WTC11 (cell line): ENCODE data around the gene SLCO4A1. TPM values are rescaled to one million over a fixed set of nuclear protein-coding genes. Genes with fewer than 3 reads are reported as not detected.

Source experiments
- ATAC-seq: fragments of 200-7000 bp; cut with Tn5 transposase; 2 replicates; pipeline ENCODE4 v1.10.0; 2021; ENCODE audit warnings: mild to moderate bottlenecking, moderate library complexity
- CTCF ChIA-PET: fragments of 300-600 bp; sonication (Branson Sonifier 250); formaldehyde crosslinking; loops from one replicate; lab custom pipeline; 2021; ENCODE audit warnings: antibody characterized with exemption; lab: Charles Lee
- POLR2A ChIA-PET: fragments of 350-600 bp; sonication (Branson Sonifier 250); formaldehyde crosslinking; loops from one replicate; lab custom pipeline; 2021; ENCODE audit warnings: antibody characterized with exemption; lab: Charles Lee
- DNase-seq: peaks from one replicate; pipeline ENCODE4 v3.0.0; 2021; ENCODE audit warnings: low spot score
- H3K27ac Mint-ChIP-seq: 2 replicates; pipeline ENCODE4 v1.8.0; 2021; ENCODE audit warnings: mixed read lengths
- H3K27me3 Mint-ChIP-seq: 2 replicates; pipeline ENCODE4 v1.8.0; 2021; ENCODE audit warnings: low read depth, mild to moderate bottlenecking, moderate library complexity, mixed read lengths
- H3K36me3 Mint-ChIP-seq: 2 replicates; pipeline ENCODE4 v1.8.0; 2021; ENCODE audit warnings: mixed read lengths
- H3K4me1 Mint-ChIP-seq: 2 replicates; pipeline ENCODE4 v1.8.0; 2022; ENCODE audit warnings: mixed read lengths
- H3K4me3 Mint-ChIP-seq: 2 replicates; pipeline ENCODE4 v1.8.0; 2021; ENCODE audit warnings: mild to moderate bottlenecking, moderate library complexity, mixed read lengths
- H3K9me3 Mint-ChIP-seq: 2 replicates; pipeline ENCODE4 v1.8.0; 2021; ENCODE audit warnings: mixed read lengths
- ELF4 ChIP-seq: sonication (generic); formaldehyde crosslinking; IDR thresholded peaks from 2 replicates; pipeline ENCODE4 v1.8.1; 2022; ENCODE audit warnings: low read depth, mild to moderate bottlenecking, moderate library complexity, missing genetic modification reagents
- MXD4 ChIP-seq: fragments of 250-450 bp; sonication (Bioruptor Pico); IDR thresholded peaks from 2 replicates; pipeline ENCODE4 v1.8.0; 2021; ENCODE audit warnings: mild to moderate bottlenecking, moderate library complexity, borderline replicate concordance
- MYBL2 ChIP-seq: sonication (generic); formaldehyde crosslinking; IDR thresholded peaks from 2 replicates; pipeline ENCODE4 v1.8.1; 2023; ENCODE audit warnings: mild to moderate bottlenecking, moderate library complexity, missing genetic modification reagents
- NR1H2 ChIP-seq: sonication (generic); formaldehyde crosslinking; IDR thresholded peaks from 2 replicates; pipeline ENCODE4 v1.9.0; 2021; ENCODE audit warnings: mild to moderate bottlenecking, moderate library complexity, missing genetic modification reagents
- NR3C1 ChIP-seq: sonication (generic); formaldehyde crosslinking; conservative IDR thresholded peaks from 2 replicates; pipeline ENCODE4 v1.8.1; 2023; ENCODE audit warnings: low read depth, mild to moderate bottlenecking, missing genetic modification reagents
- OVOL2 ChIP-seq: fragments of 250-450 bp; sonication (Bioruptor Pico); IDR thresholded peaks from 2 replicates; pipeline ENCODE4 v1.9.0; 2021; ENCODE audit warnings: mild to moderate bottlenecking, borderline replicate concordance
- RORB ChIP-seq: fragments of 250-450 bp; sonication (Bioruptor Pico); IDR thresholded peaks from 2 replicates; pipeline ENCODE4 v1.9.0; 2021; ENCODE audit warnings: mild to moderate bottlenecking
- TCF7 ChIP-seq: sonication (generic); formaldehyde crosslinking; IDR thresholded peaks from 2 replicates; pipeline ENCODE4 v1.8.0; 2022; ENCODE audit warnings: mild to moderate bottlenecking, low read depth, missing genetic modification reagents, moderate library complexity
- ZNF317 ChIP-seq: sonication (generic); formaldehyde crosslinking; IDR thresholded peaks from 2 replicates; pipeline ENCODE4 v1.8.1; 2023; ENCODE audit warnings: low read depth, mild to moderate bottlenecking, moderate library complexity, missing genetic modification reagents, borderline replicate concordance
- ZNF671 ChIP-seq: fragments of 250-450 bp; sonication (Bioruptor Pico); IDR thresholded peaks from 2 replicates; pipeline ENCODE4 v1.8.0; 2021; ENCODE audit warnings: mild to moderate bottlenecking
- total RNA-seq: library from RNA; stranded (reverse); gene quantifications from 3 replicates; pipeline ENCODE4 v1.2.3, GENCODE V29; 2021
- TF ChIP-seq, protein P1 (sequence below): sonication (generic); formaldehyde crosslinking; conservative IDR thresholded peaks from 2 replicates; pipeline ENCODE4 v1.8.1; 2022; ENCODE audit warnings: mild to moderate bottlenecking, missing genetic modification reagents
- TF ChIP-seq, protein P2 (sequence below): sonication (generic); formaldehyde crosslinking; IDR thresholded peaks from 2 replicates; pipeline ENCODE4 v1.8.0; 2022; ENCODE audit warnings: mild to moderate bottlenecking, missing genetic modification reagents
- TF ChIP-seq, protein P3 (sequence below): sonication (generic); formaldehyde crosslinking; IDR thresholded peaks from 2 replicates; pipeline ENCODE4 v1.8.1; 2022; ENCODE audit warnings: low read depth, missing genetic modification reagents, borderline replicate concordance
- TF ChIP-seq, protein P4 (sequence below): sonication (generic); formaldehyde crosslinking; IDR thresholded peaks from 2 replicates; pipeline ENCODE4 v1.8.0; 2023; ENCODE audit warnings: missing genetic modification reagents, mild to moderate bottlenecking, borderline replicate concordance
- TF ChIP-seq, protein P5 (sequence below): sonication (generic); formaldehyde crosslinking; conservative IDR thresholded peaks from 2 replicates; pipeline ENCODE4 v1.8.1; 2023; ENCODE audit warnings: mild to moderate bottlenecking, low read depth, missing genetic modification reagents, moderate library complexity
- TF ChIP-seq, protein P6 (sequence below): fragments of 250-450 bp; sonication (Bioruptor Pico); IDR thresholded peaks from 2 replicates; pipeline ENCODE4 v1.9.0; 2021; ENCODE audit warnings: mild to moderate bottlenecking, borderline replicate concordance

SLCO4A1 gene
- total RNA-seq, 1 experiment from 2014 or later: 19.9 TPM

DNA sequence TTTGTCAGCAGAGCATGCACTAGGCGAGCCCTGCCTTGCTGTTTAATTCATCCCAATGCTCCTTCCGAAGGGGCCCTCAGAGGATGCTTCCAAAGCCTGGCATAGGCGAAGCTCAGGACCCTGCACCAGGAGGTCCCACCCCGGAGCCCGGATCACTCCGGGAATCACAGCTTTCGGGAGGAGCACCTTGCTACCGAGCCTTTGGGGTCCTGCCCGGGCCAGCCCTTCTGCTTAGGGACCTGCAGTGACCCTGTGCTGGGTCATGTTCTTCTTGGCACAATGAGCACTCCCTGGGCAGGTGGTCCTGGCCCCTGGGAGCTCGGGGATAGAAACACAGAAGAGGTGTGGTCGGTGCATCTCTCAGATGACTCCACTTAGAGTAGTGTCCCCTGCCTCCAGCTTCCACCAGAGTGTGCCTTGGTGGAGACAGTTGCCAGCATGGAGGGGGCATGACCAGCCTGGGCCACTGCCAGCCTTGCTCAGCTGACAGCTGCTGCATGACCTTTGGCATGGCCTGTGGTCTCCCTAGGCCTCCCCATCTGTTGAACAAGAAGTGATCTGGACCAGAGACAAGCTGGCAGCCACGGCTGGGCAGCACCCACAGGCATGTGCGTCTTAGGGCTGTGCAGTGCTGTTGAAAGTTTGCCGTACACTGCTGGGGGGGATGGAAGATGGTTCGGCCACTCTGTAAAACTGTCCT, 44.7 kb upstream of the SLCO4A1 start:
- ATAC-seq (no peak), DNase-seq (no peak)
- Mint-ChIP-seq H3K36me3 (no peaks in the 10 kb centered on the region), H3K4me1 (peaks cover 6% of the 10 kb centered on the region), H3K27ac (no peak overlapping the region), H3K27me3 (no peaks in the 10 kb centered on the region; the same call in 1 of the 2 replicates), H3K9me3 (no peaks in the 10 kb centered on the region), H3K4me3 (no peak overlapping the region)
- CTCF ChIA-PET: interaction anchor here (1.6 kb wide), 1 partner anchor 19 kb away, joined by 5 read pairs; no protein-coding TSS in a partner anchor
- TF ChIP-seq, protein P1, sequence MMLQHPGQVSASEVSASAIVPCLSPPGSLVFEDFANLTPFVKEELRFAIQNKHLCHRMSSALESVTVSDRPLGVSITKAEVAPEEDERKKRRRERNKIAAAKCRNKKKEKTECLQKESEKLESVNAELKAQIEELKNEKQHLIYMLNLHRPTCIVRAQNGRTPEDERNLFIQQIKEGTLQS (CRISPR knock-in tag): no peak
- TF ChIP-seq ELF4 (CRISPR knock-in tag) (no peak), NR3C1 (CRISPR knock-in tag) (no peak), NR1H2 (CRISPR knock-in tag) (no peak), ZNF671 (CRISPR knock-in tag) (no peak), ZNF317 (CRISPR knock-in tag) (no peak), OVOL2 (CRISPR knock-in tag) (no peak), MXD4 (CRISPR knock-in tag) (no peak), MYBL2 (CRISPR knock-in tag) (no peak), RORB (CRISPR knock-in tag) (no peak), TCF7 (CRISPR knock-in tag) (no peak)
- TF ChIP-seq, protein P2, sequence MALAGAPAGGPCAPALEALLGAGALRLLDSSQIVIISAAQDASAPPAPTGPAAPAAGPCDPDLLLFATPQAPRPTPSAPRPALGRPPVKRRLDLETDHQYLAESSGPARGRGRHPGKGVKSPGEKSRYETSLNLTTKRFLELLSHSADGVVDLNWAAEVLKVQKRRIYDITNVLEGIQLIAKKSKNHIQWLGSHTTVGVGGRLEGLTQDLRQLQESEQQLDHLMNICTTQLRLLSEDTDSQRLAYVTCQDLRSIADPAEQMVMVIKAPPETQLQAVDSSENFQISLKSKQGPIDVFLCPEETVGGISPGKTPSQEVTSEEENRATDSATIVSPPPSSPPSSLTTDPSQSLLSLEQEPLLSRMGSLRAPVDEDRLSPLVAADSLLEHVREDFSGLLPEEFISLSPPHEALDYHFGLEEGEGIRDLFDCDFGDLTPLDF (CRISPR knock-in tag): no peak
- TF ChIP-seq, protein P3, sequence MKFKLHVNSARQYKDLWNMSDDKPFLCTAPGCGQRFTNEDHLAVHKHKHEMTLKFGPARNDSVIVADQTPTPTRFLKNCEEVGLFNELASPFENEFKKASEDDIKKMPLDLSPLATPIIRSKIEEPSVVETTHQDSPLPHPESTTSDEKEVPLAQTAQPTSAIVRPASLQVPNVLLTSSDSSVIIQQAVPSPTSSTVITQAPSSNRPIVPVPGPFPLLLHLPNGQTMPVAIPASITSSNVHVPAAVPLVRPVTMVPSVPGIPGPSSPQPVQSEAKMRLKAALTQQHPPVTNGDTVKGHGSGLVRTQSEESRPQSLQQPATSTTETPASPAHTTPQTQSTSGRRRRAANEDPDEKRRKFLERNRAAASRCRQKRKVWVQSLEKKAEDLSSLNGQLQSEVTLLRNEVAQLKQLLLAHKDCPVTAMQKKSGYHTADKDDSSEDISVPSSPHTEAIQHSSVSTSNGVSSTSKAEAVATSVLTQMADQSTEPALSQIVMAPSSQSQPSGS: no peak
- TF ChIP-seq, protein P4, sequence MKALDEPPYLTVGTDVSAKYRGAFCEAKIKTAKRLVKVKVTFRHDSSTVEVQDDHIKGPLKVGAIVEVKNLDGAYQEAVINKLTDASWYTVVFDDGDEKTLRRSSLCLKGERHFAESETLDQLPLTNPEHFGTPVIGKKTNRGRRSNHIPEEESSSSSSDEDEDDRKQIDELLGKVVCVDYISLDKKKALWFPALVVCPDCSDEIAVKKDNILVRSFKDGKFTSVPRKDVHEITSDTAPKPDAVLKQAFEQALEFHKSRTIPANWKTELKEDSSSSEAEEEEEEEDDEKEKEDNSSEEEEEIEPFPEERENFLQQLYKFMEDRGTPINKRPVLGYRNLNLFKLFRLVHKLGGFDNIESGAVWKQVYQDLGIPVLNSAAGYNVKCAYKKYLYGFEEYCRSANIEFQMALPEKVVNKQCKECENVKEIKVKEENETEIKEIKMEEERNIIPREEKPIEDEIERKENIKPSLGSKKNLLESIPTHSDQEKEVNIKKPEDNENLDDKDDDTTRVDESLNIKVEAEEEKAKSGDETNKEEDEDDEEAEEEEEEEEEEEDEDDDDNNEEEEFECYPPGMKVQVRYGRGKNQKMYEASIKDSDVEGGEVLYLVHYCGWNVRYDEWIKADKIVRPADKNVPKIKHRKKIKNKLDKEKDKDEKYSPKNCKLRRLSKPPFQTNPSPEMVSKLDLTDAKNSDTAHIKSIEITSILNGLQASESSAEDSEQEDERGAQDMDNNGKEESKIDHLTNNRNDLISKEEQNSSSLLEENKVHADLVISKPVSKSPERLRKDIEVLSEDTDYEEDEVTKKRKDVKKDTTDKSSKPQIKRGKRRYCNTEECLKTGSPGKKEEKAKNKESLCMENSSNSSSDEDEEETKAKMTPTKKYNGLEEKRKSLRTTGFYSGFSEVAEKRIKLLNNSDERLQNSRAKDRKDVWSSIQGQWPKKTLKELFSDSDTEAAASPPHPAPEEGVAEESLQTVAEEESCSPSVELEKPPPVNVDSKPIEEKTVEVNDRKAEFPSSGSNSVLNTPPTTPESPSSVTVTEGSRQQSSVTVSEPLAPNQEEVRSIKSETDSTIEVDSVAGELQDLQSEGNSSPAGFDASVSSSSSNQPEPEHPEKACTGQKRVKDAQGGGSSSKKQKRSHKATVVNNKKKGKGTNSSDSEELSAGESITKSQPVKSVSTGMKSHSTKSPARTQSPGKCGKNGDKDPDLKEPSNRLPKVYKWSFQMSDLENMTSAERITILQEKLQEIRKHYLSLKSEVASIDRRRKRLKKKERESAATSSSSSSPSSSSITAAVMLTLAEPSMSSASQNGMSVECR (CRISPR knock-in tag): no peak
- TF ChIP-seq, protein P5, sequence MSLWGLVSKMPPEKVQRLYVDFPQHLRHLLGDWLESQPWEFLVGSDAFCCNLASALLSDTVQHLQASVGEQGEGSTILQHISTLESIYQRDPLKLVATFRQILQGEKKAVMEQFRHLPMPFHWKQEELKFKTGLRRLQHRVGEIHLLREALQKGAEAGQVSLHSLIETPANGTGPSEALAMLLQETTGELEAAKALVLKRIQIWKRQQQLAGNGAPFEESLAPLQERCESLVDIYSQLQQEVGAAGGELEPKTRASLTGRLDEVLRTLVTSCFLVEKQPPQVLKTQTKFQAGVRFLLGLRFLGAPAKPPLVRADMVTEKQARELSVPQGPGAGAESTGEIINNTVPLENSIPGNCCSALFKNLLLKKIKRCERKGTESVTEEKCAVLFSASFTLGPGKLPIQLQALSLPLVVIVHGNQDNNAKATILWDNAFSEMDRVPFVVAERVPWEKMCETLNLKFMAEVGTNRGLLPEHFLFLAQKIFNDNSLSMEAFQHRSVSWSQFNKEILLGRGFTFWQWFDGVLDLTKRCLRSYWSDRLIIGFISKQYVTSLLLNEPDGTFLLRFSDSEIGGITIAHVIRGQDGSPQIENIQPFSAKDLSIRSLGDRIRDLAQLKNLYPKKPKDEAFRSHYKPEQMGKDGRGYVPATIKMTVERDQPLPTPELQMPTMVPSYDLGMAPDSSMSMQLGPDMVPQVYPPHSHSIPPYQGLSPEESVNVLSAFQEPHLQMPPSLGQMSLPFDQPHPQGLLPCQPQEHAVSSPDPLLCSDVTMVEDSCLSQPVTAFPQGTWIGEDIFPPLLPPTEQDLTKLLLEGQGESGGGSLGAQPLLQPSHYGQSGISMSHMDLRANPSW: no peak
- TF ChIP-seq, protein P6, sequence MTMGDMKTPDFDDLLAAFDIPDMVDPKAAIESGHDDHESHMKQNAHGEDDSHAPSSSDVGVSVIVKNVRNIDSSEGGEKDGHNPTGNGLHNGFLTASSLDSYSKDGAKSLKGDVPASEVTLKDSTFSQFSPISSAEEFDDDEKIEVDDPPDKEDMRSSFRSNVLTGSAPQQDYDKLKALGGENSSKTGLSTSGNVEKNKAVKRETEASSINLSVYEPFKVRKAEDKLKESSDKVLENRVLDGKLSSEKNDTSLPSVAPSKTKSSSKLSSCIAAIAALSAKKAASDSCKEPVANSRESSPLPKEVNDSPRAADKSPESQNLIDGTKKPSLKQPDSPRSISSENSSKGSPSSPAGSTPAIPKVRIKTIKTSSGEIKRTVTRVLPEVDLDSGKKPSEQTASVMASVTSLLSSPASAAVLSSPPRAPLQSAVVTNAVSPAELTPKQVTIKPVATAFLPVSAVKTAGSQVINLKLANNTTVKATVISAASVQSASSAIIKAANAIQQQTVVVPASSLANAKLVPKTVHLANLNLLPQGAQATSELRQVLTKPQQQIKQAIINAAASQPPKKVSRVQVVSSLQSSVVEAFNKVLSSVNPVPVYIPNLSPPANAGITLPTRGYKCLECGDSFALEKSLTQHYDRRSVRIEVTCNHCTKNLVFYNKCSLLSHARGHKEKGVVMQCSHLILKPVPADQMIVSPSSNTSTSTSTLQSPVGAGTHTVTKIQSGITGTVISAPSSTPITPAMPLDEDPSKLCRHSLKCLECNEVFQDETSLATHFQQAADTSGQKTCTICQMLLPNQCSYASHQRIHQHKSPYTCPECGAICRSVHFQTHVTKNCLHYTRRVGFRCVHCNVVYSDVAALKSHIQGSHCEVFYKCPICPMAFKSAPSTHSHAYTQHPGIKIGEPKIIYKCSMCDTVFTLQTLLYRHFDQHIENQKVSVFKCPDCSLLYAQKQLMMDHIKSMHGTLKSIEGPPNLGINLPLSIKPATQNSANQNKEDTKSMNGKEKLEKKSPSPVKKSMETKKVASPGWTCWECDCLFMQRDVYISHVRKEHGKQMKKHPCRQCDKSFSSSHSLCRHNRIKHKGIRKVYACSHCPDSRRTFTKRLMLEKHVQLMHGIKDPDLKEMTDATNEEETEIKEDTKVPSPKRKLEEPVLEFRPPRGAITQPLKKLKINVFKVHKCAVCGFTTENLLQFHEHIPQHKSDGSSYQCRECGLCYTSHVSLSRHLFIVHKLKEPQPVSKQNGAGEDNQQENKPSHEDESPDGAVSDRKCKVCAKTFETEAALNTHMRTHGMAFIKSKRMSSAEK (CRISPR knock-in tag): no peak
- POLR2A ChIA-PET: no interaction called here
